MM.1S (cell line): Measurements from ENCODE around the gene TSHZ2.

Source experiments
- CTCF ChIP-seq: fragments of 300-600 bp; sonication (generic); IDR thresholded peaks from 2 replicates; pipeline ENCODE4 v1.5.1; 2016; ENCODE audit warnings: antibody characterized with exemption, low read length, mixed read lengths
- EZH2 ChIP-seq: fragments of 300-600 bp; sonication (generic); optimal IDR thresholded peaks from 2 replicates; pipeline ENCODE3; 2017; ENCODE audit warnings: low read depth, mild to moderate bottlenecking, antibody characterized with exemption, low read length, mixed read lengths

GRCh38 chr20:53445932-53446331, 473.8 kb downstream of the TSHZ2 start:
- no peak for TF ChIP-seq CTCF
- no peak for TF ChIP-seq EZH2
